WI38 (cell line): ENCODE results near the gene SERPINA10.

ENCODE experiments used
- H3K4me3 ChIP-seq: 2 replicates; pipeline ENCODE4 v1.5.1; 2011; ENCODE audit warnings: low read depth, mild to moderate bottlenecking, control low read depth, low read length
- CTCF ChIP-seq: IDR thresholded peaks from 2 replicates; pipeline ENCODE4 v1.5.1; 2012; ENCODE audit warnings: low read depth, mild to moderate bottlenecking, control low read depth, low read length

SERPINA10 gene

GRCh38 chr14:94322648-94323570, 29.8 kb upstream of the SERPINA10 start, which contains the start of gene SERPINA6:
Gene SERPINA6, minus strand, starts transcription at chr14:94323336. Its CDS starts 8,688 bp downstream, at chr14:94314648.
- TF ChIP-seq CTCF, result no peak
- no peak within 1 kb of the TSS for H3K4me3 ChIP-seq

- H3K4me3 ChIP-seq, result no peak overlapping the region
- TF ChIP-seq CTCF, result no peak
Observed at GRCh38 chr14:94321421-94322271, 28.6 kb upstream of the SERPINA10 start.

GRCh38 chr14:94320243-94320642, 27.2 kb upstream of the SERPINA10 start:
- no peak for TF ChIP-seq CTCF
- H3K4me3 ChIP-seq, result no peak overlapping the region

- TF ChIP-seq CTCF, result no peak
- H3K4me3 ChIP-seq, result no peak overlapping the region
Observed at GRCh38 chr14:94317259-94317658, 24.2 kb upstream of the SERPINA10 start.

GRCh38 chr14:94316692-94317091, 23.6 kb upstream of the SERPINA10 start:
- H3K4me3 ChIP-seq, result no peak overlapping the region
- TF ChIP-seq CTCF, result no peak

GRCh38 chr14:94314890-94315289, 21.8 kb upstream of the SERPINA10 start:
- no peak for TF ChIP-seq CTCF
- H3K4me3 ChIP-seq, result no peak overlapping the region
